ENCODE results near the gene PPAT.
"Not testable (repeated sequence)": the region's sequence is repeated elsewhere in the genome, so short reads cannot be mapped to it uniquely, and the experiment has no call there.

The PPAT gene

DNA sequence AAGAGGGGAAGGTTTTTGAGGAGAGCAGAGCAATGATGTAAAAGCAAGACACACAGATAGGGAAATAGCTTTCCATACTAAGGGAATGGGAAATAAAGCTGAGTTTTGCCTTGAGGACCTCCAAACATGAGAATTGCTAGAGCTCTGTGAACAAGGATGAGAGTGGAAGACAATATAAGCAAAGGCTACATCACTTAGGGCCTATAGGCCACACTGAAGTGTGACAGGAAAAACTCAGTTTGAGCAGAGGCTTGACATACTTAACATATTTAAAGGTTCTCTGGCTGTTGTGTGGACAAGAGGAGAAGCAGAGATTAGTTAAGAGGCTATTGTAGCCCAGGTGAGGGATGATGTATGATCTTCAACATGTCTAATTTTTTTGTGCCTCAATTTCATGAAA lies 26.7 kb upstream of the PPAT start:
- DNase-seq (ENCODE audit: extremely low spot score), result no peak
- ChIA-PET CTCF (interaction anchor here (1.5 kb wide), 1 partner anchor 10 kb away, joined by 5 read pairs; no protein-coding TSS in a partner anchor), POLR2A (no interaction called here)
- TF ChIP-seq, protein P1, sequence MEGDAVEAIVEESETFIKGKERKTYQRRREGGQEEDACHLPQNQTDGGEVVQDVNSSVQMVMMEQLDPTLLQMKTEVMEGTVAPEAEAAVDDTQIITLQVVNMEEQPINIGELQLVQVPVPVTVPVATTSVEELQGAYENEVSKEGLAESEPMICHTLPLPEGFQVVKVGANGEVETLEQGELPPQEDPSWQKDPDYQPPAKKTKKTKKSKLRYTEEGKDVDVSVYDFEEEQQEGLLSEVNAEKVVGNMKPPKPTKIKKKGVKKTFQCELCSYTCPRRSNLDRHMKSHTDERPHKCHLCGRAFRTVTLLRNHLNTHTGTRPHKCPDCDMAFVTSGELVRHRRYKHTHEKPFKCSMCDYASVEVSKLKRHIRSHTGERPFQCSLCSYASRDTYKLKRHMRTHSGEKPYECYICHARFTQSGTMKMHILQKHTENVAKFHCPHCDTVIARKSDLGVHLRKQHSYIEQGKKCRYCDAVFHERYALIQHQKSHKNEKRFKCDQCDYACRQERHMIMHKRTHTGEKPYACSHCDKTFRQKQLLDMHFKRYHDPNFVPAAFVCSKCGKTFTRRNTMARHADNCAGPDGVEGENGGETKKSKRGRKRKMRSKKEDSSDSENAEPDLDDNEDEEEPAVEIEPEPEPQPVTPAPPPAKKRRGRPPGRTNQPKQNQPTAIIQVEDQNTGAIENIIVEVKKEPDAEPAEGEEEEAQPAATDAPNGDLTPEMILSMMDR (IDR thresholded peaks at IDR 0.05; ENCODE audit: control extremely low read depth, extremely low read depth, low read depth, missing control alignments), result no peak

DNA sequence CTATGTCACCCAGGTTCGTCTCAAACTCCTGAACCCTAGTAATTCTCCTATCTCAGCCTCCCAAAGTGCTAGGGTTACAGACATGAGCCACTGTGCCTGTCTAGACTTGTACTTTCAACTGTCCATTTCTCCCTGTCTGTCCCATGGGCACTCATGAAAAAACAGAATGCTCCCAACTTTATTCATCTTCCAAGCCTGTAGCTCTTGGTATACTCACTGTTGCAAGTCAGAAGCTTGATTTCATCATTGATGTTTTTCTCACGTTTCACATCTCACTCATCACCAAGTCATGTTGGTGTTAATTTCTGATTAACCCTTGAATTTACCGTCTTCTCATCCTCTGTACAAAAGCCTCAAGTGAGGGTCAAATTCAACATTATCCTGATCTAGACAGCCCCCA lies 24.7 kb upstream of the PPAT start:
- CTCF ChIA-PET, result interaction anchor here (0.8 to 3.0 kb wide), 6 partner anchors 14 to 85 kb away, joined by 3 to 15 read pairs (median 6); partner anchors contain the start of genes PAICS and PPAT
- POLR2A ChIA-PET, result interaction anchor here (0.6 kb wide), 1 partner anchor 73 kb away, joined by 3 read pairs; the partner anchor contains the start of gene AASDH
- TF ChIP-seq, protein P1 (IDR thresholded peaks at IDR 0.05; ENCODE audit: control extremely low read depth, extremely low read depth, low read depth, missing control alignments), result no peak
- no peak for DNase-seq (ENCODE audit: extremely low spot score)

DNA sequence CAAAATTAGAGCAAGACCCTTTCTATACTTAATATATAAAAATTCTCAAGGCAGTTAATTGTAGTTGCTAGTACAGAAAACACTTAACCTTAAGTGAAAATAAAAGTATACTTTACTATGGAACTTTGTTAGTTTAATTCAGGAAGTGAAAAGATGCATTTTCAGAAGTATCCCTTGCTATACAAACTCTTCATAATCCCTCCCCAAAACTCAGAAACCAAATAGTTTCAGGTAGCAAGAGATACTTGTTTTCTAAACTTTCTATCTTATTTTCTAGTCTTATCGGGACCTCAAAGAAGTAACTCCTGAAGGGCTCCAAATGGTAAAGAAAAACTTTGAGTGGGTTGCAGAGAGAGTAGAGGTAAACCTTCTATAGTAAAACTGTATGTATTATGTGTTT lies 14.9 kb upstream of the PPAT start:
- no peak for DNase-seq (ENCODE audit: extremely low spot score)
- TF ChIP-seq, protein P1 (IDR thresholded peaks at IDR 0.05; ENCODE audit: control extremely low read depth, extremely low read depth, low read depth, missing control alignments), result no peak
- POLR2A ChIA-PET, result no interaction called here
- CTCF ChIA-PET, result interaction anchor here (1.2 to 1.6 kb wide), 3 partner anchors 11 to 22 kb away, joined by 3 to 8 read pairs (median 5); partner anchors contain the start of genes PAICS and PPAT

DNA sequence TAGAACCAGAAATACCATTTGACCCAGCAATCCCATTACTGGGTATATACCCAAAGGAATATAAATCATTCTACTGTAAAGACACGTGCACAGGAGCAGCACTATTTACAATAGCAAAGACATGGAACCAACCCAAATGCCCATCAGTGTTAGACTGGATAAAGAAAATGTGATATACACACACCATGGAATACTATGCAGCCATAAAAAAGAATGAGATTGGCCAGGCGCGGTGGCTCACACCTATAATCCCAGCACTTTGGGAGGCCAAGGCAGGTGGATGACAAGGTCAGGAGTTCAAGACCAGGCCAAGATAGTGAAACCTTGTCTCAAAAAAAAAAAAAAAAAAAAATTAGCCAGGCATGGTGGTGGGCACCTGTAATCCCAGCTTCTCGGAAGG lies 14.1 kb upstream of the PPAT start:
- DNase-seq (ENCODE audit: extremely low spot score); CTCF ChIA-PET; POLR2A ChIA-PET: not testable (repeated sequence)

DNA sequence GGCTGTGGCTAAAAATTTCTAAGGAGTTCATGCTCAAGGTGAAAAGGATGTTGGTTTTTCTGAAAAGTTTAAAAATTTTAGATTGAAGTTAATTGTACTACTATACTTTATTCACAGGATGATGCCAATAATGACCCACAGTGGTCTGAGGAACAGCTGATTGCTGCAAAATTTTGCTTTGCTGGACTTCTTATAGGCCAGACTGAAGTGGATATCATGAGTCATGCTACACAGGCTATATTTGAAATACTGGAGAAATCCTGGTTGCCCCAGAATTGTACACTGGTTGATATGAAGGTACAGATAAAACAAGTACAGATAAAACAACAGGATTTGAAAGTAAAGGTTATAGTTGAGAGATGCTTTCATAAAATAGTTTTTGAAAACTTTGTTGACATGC lies 12.9 kb upstream of the PPAT start:
- TF ChIP-seq, protein P1 (IDR thresholded peaks at IDR 0.05; ENCODE audit: control extremely low read depth, extremely low read depth, low read depth, missing control alignments), result no peak
- DNase-seq (ENCODE audit: extremely low spot score), result no peak
- ChIA-PET POLR2A (no interaction called here), CTCF (interaction anchor here (0.9 kb wide), 2 partner anchors 9 to 12 kb away, joined by 3 read pairs; no protein-coding TSS in a partner anchor)

DNA sequence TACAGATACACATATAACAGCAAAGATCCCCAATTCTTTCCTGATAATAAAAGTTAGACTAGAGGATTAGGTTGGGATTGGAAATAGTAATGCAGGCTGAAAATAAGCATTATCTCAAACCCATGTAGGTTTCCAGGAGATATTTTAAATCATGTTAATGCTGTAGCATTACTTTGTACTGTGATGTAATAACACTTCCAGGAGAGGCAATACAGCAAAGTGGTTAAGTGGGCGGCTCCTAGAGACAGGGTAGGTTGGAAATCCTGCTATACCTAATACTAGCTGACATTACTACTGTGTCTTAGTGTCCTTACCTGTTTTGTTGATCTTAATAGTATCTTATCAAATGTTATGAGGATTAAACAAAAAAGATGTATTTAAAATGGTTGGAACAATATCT lies 10.3 kb upstream of the PPAT start:
- no peak for DNase-seq (ENCODE audit: extremely low spot score)
- CTCF ChIA-PET, result no interaction called here
- TF ChIP-seq, protein P1 (IDR thresholded peaks at IDR 0.05; ENCODE audit: control extremely low read depth, extremely low read depth, low read depth, missing control alignments), result no peak
- POLR2A ChIA-PET, result interaction anchor here (0.5 kb wide), 1 partner anchor 37 kb away, joined by 4 read pairs; no protein-coding TSS in a partner anchor

DNA sequence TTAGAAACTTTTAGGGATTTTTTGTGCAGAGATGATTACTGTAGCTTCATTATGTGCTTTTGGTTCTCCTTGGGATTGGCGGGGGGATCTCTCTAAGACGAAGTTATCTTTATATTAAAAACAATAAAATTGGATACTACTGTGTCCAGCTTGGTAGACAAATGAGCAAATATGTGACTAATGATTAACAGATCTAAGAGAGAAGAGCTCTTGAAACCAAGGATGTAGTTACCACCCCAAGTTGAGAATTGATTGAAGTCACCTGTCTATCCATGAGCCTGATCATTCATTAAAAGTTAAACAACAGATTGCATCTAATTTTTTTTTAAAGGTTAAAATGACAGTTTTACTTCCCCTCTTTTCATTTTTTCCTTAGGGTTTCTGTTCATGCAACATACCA lies 9.3 kb upstream of the PPAT start:
- TF ChIP-seq, protein P1 (IDR thresholded peaks at IDR 0.05; ENCODE audit: control extremely low read depth, extremely low read depth, low read depth, missing control alignments), result no peak
- ChIA-PET POLR2A (no interaction called here), CTCF (interaction anchor here (0.8 to 1.1 kb wide), 2 partner anchors 9 to 20 kb away, joined by 3 read pairs; partner anchors contain the start of gene PAICS)
- no peak for DNase-seq (ENCODE audit: extremely low spot score)
